IPS-15b (cell line): Measurements from ENCODE around the gene APLP2.
"Not testable (repeated sequence)": the region's sequence is repeated elsewhere in the genome, so short reads cannot be mapped to it uniquely, and the experiment has no call there.

Experiments
- H3K27me3 ChIP-seq: one replicate; pipeline ENCODE4 v1.6.1; 2013; ENCODE audit warnings: low read length; ENCODE audit not compliant: control insufficient read depth, insufficient read depth
- H3K36me3 ChIP-seq: one replicate; pipeline ENCODE4 v1.6.1; 2013; ENCODE audit warnings: low read length; ENCODE audit not compliant: control insufficient read depth, insufficient read depth
- H3K4me1 ChIP-seq: one replicate; pipeline ENCODE4 v1.6.1; 2013; ENCODE audit warnings: mild to moderate bottlenecking, low read length; ENCODE audit not compliant: control insufficient read depth, insufficient read depth
- H3K4me3 ChIP-seq: one replicate; pipeline ENCODE4 v1.5.1; 2013; ENCODE audit warnings: low read depth, low read length
- H3K9ac ChIP-seq: one replicate; pipeline ENCODE4 v1.6.1; 2013; ENCODE audit warnings: low read depth, mild to moderate bottlenecking, low read length
- H3K9me3 ChIP-seq: one replicate; pipeline ENCODE4 v1.6.1; 2013; ENCODE audit warnings: mild to moderate bottlenecking, low read length; ENCODE audit not compliant: control insufficient read depth, insufficient read depth

The APLP2 gene

DNA sequence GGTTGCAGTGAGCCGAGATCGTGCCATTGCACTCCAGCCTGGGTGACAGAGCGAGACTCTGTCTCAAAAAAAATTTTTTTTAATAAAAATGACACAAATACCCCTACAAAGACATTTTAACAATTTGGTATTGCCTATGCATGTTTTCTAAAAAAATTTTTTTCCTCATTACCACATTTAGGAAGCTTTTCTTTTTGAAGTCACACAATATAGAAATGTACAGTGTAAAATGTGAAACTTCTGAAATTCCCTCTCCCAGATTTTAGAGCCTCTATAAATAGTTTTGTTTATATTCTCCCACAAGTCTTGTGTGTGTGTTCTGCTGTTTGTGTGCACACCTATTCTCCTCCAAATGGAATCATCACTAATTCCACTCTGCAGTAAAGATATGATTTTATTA, 97.5 kb downstream of the APLP2 start:
- peaks cover 37% of the 10 kb centered on the region for H3K27me3 ChIP-seq
- no peak overlapping the region for H3K4me3 ChIP-seq
- no peaks in the 10 kb centered on the region for H3K4me1 ChIP-seq
- no peaks in the 10 kb centered on the region for H3K9me3 ChIP-seq
- no peak overlapping the region for H3K9ac ChIP-seq
- H3K36me3 ChIP-seq: no peaks in the 10 kb centered on the region

DNA sequence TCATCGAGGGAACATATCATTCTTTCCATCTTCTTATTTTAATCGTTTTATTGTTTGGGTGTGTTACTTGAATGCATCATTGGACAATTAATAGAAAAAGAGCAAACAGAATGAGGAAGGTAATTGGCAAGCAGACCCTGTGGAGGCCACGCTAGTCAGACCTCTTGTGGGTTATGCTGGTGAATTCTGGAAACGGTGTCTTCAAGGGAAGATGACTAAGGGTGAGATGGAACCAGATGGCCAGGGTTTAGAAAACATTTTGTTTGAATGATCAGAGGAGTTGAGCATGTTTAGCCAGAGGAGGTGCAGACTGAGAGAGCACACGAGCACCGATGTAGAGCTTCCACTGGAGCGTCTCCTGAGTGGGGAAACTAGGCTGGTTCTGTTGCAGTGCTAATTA, 98.4 kb downstream of the APLP2 start:
- Histone ChIP-seq H3K4me1 (no peaks in the 10 kb centered on the region), H3K36me3 (no peaks in the 10 kb centered on the region), H3K27me3 (peaks cover 32% of the 10 kb centered on the region), H3K9me3 (no peaks in the 10 kb centered on the region), H3K4me3 (no peak overlapping the region), H3K9ac (no peak overlapping the region)

DNA sequence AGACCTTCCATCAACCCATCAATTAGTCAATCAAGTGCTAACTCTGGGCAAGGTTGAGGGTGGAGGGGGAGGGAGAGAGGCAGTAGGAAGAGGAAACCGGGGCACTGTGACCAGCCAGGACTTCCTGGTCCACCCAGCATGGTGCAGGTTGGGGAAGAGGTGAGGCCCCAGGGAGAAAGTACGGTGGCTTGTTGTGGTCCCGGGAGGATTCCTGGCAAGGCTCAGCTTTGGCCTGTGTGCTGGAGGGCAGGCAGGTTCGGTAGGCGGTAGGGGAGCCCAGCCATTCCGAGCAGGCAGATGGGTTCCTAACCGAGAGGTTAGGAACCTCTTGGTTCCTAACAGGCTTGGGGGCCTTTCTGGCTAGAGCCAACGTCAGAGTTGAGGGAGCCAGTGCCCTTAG, 100.7 kb downstream of the APLP2 start:
- Histone ChIP-seq H3K36me3 (no peaks in the 10 kb centered on the region), H3K4me1 (no peaks in the 10 kb centered on the region)

DNA sequence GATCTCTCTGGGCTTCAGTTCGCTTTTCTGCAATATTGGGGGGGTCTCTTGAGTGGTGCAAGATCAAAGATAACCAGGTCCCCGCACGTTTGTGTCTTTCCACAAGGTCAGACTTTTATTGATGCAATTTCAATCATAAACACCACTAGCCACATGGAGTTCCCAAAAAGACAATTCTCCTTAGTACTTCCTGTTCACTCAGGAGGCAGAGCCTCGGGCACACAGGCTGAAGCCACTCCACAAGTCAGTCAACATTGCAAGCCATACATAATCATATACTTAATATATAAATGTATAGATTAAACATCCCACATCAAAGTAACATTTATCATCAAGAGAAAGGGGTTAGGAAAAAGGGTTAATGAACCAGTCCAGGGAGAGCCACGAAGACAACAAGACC, 101.8 kb downstream of the APLP2 start:
- H3K9ac ChIP-seq: no peak overlapping the region
- H3K9me3 ChIP-seq: no peaks in the 10 kb centered on the region
- H3K27me3 ChIP-seq: peaks cover 32% of the 10 kb centered on the region
- H3K4me3 ChIP-seq: no peak overlapping the region
- H3K36me3 ChIP-seq: no peaks in the 10 kb centered on the region
- H3K4me1 ChIP-seq: no peaks in the 10 kb centered on the region

More for the DNA sequence above, 100.7 kb downstream of the APLP2 start:
- Histone ChIP-seq H3K9ac (no peak overlapping the region), H3K27me3 (peaks cover 32% of the 10 kb centered on the region), H3K4me3 (no peak overlapping the region), H3K9me3 (no peaks in the 10 kb centered on the region)

DNA sequence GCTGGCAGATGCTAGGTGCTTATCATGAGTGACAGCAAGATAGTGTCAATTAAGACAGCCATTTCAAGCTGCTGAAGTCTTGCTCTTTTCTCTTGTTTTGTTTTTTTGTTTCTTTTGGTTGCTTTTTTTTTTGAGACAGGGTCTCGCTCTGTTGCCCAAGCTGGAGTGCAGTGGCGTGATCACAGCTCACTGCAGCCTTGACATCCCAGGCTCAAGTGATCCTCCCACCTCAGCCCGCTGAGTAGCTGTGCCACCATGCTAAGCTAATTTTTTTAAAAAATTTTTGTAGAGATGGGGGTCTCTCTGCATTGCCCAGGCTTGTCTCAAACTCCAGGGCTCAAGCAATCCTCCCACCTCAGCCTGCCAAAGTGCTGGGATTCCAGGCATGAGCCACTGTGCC, 102.3 kb downstream of the APLP2 start:
- H3K9me3 ChIP-seq: not testable (repeated sequence)

DNA sequence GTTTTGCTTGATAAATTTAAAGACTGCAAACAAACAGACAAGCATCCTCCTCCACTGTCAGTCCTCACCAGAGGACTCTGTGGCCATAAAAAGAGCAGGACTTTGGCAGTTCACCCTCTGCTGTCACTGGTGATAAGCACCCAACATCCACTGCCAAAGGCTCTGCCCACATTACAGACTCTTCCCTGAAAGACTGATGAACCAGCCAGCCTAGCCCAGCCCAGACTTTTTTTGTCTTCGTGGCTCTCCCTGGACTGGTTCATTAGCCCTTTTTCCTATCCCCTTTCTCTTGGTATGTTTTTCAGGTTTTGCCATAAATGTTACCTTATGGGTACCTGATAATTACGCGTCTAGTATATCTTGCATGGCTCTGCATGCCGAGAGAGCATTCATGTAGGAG, 104.9 kb downstream of the APLP2 start:
- Histone ChIP-seq H3K9ac (no peak overlapping the region), H3K4me1 (no peaks in the 10 kb centered on the region), H3K9me3 (no peaks in the 10 kb centered on the region), H3K4me3 (no peak overlapping the region), H3K27me3 (peaks cover 21% of the 10 kb centered on the region), H3K36me3 (no peaks in the 10 kb centered on the region)

More for the DNA sequence above, 102.3 kb downstream of the APLP2 start:
- H3K36me3 ChIP-seq, H3K9ac ChIP-seq, H3K4me3 ChIP-seq, H3K4me1 ChIP-seq: not testable (repeated sequence)
- peaks cover 32% of the 10 kb centered on the region for H3K27me3 ChIP-seq

DNA sequence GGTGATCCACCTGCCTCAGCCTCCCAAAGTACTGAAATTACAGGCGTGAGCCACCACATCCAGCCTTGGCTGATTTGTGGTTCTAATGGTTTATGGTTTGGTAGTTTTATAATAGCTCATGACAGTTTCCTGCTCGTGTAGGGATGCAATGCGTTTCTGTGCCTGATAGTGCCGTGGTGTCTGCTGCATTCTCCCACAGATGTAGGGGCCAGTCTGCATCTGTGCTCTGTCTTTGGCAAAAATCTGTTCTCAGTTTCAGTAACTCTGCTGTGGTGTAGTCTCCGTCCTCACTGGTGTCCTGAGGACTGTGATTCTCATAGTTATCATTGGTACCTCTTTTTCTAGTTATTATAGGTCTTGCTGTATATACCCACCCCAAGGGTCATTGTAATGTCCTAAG, 106.2 kb downstream of the APLP2 start:
- Histone ChIP-seq H3K4me1 (no peaks in the 10 kb centered on the region), H3K4me3 (no peak overlapping the region), H3K9ac (no peak overlapping the region), H3K27me3 (peaks cover 10% of the 10 kb centered on the region), H3K9me3 (no peaks in the 10 kb centered on the region), H3K36me3 (no peaks in the 10 kb centered on the region)

DNA sequence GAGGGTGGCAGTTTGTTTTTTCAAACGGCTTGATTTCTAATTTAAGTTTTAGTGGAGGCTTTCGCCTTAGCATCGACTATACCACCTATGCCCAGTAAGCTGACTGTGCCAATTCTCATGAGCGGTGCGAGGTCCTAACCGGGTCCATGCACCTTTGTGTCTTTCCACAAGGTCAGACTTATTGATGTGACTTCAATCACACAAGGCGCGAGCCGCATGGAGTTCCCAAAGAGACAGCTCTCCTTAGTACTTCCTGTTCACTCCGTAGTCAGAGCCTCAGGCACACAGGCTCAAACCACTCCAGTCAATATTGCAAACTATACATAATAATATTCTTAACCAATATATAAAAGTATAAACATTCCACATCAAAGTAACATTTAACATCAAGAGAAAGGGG, 108.1 kb downstream of the APLP2 start:
- Histone ChIP-seq H3K4me1 (no peaks in the 10 kb centered on the region), H3K36me3 (no peaks in the 10 kb centered on the region), H3K9me3 (no peaks in the 10 kb centered on the region), H3K4me3 (no peak overlapping the region), H3K9ac (no peak overlapping the region), H3K27me3 (no peaks in the 10 kb centered on the region)

DNA sequence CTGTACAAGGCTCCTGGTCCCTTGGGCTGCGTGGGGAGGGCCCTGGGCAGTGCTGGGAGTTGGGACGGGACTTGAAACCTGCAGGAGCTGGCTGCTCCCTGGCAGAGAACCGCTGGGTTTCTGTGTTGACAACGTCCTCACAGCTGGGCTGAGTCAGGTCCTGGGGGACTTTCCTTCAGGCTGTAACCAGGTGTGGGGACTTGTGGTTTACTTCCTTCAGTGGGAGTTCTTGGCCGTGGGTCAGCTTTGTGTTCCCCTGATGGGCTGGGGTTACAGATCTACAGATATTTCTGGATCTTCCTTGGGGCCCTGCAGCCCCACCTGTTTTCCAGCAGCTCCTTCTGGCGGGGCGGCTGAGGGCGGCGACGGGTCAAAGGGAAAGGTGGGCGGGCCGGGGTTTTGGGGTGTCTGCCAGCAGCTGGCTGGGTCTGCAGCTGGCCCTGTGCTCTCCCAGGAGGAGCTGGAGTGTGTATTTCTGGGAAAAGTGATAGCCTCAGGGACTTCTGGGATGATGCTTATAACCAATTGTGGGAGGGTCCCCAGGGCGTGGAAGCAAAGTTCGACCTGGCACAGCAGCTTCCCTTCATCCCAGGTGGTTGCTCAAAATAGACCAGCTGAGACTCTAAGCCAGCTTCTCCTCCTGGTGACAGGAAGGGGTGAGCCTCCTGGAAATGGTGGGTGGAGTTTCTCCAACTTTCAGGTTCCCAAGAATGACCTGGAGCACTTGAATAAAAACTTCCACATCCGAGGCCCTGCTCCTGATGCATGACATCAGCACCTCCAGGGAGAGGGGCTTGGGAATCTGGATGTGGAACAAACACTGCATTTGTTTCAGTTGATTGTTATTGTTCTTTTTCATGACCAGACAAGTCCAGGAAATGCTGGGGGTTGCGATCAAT, 109.0 kb downstream of the APLP2 start:
- H3K9ac ChIP-seq: no peak overlapping the region
- no peaks in the 10 kb centered on the region for H3K9me3 ChIP-seq
- no peak overlapping the region for H3K4me3 ChIP-seq
- H3K27me3 ChIP-seq: no peaks in the 10 kb centered on the region
- H3K4me1 ChIP-seq: no peaks in the 10 kb centered on the region
- H3K36me3 ChIP-seq: no peaks in the 10 kb centered on the region

DNA sequence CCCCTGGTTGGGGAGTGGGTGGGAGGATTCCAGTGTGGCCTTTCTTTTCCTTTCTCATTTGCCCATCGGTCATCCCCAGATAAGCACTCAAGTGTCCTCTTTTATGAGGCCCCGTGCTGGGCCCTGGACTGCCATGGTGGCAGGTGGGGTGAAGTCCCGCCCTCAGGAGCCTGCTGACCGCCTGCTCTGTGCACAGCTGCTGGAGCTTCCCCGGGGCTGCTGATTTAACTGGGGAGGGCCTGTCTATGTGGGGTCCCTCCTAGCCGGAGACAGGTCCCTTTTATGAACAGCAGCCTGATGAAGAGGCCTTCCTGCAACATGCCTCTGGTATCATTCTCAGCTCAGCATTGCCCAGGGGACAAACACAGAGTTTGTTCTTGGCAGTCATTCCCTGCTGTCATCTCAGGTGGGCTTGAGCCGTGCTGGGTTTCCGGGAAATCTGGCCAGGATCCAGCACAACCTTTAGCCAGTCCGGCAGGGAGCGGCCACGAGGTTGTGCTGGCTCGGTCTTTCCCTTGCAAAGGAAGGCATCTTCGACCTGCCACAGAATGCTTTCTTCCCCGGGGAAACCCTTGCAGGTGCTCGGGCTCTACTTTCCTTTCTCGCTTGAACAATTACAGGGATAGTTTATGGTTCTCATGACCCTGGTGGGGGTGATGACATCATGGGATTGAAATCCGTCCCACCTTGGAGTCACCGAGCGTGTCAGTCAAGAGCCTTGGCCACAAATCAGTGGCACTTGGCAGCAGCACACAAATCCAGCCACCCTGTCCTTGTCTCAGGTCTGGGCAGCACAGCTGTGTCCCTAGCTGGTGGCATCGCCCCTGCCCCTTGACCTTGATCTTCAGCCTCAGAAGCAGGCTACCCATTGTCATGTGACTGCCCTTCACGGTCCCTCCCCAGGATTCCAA, 110.0 kb downstream of the APLP2 start:
- Histone ChIP-seq H3K9me3 (no peaks in the 10 kb centered on the region), H3K4me1 (no peaks in the 10 kb centered on the region), H3K9ac (no peak overlapping the region), H3K4me3 (no peak overlapping the region), H3K36me3 (no peaks in the 10 kb centered on the region), H3K27me3 (no peaks in the 10 kb centered on the region)

DNA sequence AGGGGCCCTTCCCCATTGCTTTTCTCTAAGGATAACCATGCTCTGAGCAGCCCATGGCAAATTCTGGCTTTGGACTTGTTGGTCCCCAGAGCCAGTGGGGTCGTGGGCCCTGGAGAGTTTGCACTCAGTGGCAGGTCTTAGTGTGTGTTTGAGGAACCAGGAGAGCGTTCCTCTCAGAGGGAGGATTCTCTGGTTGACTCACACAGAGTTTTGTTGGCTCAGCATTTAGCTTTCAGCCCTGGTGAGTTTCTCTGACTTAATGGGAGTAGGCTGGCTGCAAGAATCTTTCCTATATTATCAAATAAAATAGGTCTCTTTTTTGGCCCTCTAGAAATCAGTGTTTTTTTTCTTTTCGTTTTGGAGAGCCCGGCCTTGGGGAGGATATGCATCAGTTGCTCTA, 110.8 kb downstream of the APLP2 start:
- H3K9ac ChIP-seq: no peak overlapping the region
- H3K9me3 ChIP-seq: no peaks in the 10 kb centered on the region
- H3K27me3 ChIP-seq: no peaks in the 10 kb centered on the region
- no peaks in the 10 kb centered on the region for H3K4me1 ChIP-seq
- no peaks in the 10 kb centered on the region for H3K36me3 ChIP-seq
- no peak overlapping the region for H3K4me3 ChIP-seq

DNA sequence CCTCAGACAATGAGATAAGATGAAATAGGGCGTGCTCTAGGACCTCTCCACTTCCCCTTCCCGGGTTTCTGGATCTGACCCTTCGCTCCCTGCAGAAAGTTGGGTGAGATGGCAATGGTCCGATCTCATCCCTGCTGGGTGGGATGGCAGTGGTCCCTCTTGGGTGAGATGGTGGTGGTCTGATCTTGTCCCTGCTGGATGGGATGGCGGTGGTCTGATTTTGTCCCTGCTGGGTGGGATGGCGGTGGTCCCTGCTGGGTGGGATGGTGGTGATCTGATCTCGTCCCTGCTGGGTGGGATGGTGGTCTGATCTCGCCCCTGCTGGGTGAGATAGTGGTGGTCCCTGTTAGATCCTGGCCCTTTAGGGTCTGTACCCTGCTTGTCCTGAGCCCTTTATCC, 111.2 kb downstream of the APLP2 start:
- no peaks in the 10 kb centered on the region for H3K9me3 ChIP-seq
- H3K4me1 ChIP-seq: no peaks in the 10 kb centered on the region
- H3K4me3 ChIP-seq: no peak overlapping the region
- H3K9ac ChIP-seq: no peak overlapping the region
- no peaks in the 10 kb centered on the region for H3K36me3 ChIP-seq
- H3K27me3 ChIP-seq: no peaks in the 10 kb centered on the region
